Inflammatory macrophage treated with lipopolysaccharide for 1 hour (primary cell): ENCODE measurements around the gene CDHR1.

Experiments used
- DNase-seq, 2 donors: peaks; one replicate each; pipeline ENCODE4 v3.0.0-alpha.2; 2020 to 2022

The CDHR1 gene

DNA sequence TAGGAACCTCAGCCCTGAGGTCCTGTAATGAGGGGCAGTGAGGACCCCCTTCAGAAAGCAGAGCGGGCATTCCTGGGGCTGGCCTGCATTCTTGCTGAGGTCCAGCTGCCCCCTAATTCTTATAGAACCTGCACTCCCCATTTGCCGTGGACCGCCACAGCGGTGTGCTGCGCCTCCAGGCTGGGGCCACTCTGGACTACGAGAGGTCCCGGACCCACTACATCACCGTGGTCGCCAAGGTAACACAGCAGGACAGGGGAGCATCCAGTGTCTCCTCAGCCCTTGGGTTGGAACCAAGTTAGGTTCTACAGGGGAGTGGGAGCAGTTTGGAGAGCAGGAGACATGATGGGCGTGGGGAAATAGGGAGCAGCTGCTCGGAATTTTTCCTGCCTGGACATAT, 7.3 kb downstream of the CDHR1 start:
- no peak for DNase-seq

DNA sequence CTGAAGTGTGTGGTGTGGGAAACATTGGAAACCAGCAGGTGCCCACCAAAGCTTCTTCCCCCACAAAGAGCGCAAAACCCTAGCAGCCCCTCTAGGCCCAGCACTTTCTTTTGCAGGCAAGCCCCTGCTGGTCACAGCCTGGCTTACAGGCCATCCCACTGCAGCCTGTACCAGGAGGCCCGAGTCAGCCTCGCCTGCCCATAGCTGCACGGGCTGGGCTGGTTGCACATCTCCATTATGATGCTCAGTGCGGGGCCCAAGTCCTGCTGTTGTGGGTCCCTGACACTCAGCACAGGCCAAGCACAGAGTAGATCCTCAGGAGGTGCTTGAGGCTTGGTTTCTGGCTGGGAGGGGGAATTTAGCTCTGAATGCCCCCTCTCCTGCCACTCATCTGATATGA, 8.0 kb downstream of the CDHR1 start:
- no peak for DNase-seq

- DNase-seq, result no peak
Observed at GRCh38 chr10:84204122-84204521, 9.8 kb downstream of the CDHR1 start.

- DNase-seq, result no peak
Observed at GRCh38 chr10:84204610-84205009, 10.3 kb downstream of the CDHR1 start.

DNA sequence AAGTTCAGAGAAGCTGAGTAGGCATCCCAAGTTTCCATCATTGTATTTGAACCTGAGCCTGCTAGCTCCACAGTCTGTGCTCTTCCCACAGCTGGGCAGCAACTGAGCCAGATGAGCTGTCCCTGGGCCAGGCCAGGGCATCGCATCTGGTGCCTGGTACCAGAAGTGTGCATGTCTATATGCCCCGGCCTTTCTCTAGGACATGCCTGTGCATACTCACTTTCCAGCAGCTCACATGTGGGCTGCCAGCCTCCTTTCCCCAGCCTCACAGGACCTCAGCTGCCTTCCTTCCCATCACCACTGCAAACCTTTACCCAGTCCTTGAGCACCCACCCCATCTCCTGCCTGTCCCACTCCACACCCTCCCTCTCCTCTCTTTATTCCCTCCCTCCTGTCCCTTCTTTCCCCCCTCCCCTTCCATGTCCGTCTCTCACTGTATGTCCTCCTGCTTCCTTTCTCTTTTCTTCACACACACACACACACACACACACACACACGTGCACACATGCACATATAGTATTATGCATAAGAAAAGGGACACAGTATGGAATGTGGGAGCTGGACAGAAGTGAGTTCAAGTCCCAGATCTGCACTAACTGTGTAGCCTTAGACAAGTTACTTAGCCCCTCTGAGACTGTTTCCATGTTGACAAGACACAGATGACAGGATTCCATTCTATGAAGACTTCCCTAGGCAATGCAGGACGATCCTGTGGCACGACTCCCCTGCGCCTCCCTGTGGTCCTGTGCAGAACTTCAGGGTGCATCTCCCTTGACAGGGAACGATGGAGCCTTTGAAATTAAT, 10.9 kb downstream of the CDHR1 start:
- peak; percentile 30 to 80 for DNase-seq

- no peak for DNase-seq
Observed at GRCh38 chr10:84205853-84206525, 11.7 kb downstream of the CDHR1 start.

GRCh38 chr10:84208023-84208422, 13.7 kb downstream of the CDHR1 start:
- no peak for DNase-seq

GRCh38 chr10:84211566-84211965, 17.2 kb downstream of the CDHR1 start:
- no peak for DNase-seq

- no peak for DNase-seq
Observed at GRCh38 chr10:84212014-84212413, 17.7 kb downstream of the CDHR1 start.

GRCh38 chr10:84213076-84213475, 18.7 kb downstream of the CDHR1 start:
- no peak for DNase-seq

- no peak for DNase-seq
Observed at GRCh38 chr10:84214046-84214572, 19.8 kb downstream of the CDHR1 start.

- peak; percentile 9 to 55 for DNase-seq
Observed at GRCh38 chr10:84214612-84215235, 20.4 kb downstream of the CDHR1 start.

- DNase-seq, result no peak
Observed at GRCh38 chr10:84216834-84217233, 22.5 kb downstream of the CDHR1 start.

DNA sequence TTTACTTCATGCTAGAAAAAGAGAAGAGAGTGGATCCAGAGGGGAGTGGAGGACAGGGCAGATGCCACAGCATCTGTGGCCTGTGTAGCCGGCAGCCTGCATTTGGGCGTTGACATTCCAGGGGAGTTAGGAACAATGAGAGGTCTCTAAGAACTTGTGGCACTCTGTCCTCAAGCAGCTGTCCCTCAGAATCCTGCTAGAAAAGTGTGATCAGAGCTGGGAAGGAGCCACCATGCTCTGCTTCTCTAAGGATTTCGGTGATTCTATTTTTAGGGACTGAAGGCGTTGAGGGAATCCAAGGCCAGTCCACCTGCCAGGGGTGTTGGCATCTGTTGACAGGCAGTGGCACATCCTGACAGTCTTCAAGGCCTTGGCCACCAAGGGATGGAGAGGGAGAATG, 23.4 kb downstream of the CDHR1 start:
- DNase-seq, result no peak

DNA sequence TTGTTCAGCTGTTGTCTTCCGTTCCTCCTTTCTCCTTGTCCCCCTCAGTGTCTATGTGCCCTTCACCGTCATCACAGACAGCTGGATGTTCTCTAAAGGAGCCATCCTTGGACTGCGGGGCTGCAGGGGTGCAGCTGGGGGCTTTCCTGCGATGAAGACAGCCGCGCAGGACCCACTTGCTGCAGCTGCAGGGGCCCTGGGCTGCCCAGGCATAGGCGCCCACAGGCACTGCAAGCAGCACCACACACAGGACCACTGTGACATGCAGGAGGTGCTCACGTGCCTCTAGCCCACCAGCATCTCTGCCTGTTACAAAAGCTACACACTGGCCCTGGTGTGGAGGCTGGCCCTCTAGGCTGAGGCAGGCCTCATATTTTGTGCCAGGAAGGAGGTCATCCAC, 27.6 kb downstream of the CDHR1 start:
- DNase-seq, result no peak

DNA sequence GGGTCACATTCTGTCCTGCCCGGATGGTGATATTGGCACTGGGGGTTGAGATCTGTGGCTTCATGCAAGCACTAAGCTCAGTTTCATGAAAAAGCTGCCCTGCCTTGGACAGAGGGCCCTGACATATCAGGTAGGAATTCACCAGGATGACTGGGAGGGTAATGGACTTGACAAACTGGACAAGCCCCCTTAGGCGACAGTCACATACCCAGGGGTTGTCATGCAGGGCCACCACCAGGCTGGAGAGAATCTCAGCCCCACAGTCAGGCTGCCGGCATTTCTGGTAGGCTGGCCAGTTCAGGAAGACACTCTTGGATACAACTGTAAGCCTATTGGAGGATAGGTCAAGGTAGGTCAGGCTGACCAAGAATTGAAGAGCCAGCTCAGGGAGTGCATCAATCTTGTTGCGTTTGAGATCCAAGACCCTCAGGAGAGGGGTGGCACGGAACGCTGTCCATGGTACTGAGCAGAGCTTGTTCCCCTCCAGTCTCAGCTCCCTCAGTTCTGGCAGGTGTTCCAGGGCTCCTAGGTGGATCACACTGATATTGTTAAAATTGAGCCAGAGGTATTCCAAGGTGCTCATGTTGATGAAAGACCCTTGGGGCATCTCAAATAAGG, 30.2 kb downstream of the CDHR1 start:
- DNase-seq, result no peak

GRCh38 chr10:84225427-84226173, 31.3 kb downstream of the CDHR1 start, which contains the start of gene LRIT2:
Gene LRIT2, minus strand, starts transcription at chr10:84225544. Its CDS starts 24 bp downstream, at chr10:84225520.
- DNase-seq, result no peak

- no peak for DNase-seq
Observed at GRCh38 chr10:84226616-84227015, 32.3 kb downstream of the CDHR1 start.

- DNase-seq, result no peak
Observed at GRCh38 chr10:84227810-84228209, 33.5 kb downstream of the CDHR1 start.

DNA sequence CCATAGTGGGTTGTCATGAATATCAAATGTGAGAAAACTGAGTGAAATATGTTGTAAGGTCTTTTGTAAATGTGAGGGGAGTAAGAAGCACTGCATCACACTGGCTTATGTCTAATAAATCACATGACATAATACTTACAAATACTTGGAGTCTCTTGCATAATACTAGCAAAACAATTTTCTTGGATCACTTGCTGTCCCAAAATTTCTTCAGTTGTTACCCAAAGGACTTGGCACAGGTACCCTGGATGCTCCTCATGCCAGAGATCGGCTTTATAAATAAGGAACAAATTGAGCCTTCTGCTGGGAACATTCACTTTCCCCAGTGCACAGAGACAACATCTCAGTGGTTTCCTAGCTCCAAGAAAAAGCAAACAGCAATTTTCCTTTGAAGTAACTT, 36.0 kb downstream of the CDHR1 start:
- DNase-seq, result no peak

DNA sequence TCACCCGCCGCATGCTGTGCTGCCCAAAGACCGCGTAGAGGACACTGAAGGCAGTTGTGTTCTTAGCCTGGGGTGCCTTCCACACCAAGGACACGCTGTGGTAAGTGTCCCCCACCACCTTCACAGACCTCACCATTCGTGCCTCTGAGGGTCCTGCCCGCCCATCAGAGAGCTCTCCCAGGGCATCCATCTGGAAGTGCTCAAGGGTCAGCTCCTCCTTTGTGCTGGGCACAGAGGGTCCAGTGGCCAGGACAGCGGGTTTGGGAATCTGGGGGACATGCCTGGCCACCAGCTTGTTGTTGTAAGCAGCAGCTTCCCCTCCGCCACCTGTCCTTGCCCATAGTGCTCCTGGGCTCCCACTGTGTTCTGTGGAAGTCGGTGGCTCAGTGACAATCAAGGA, 38.0 kb downstream of the CDHR1 start:
- DNase-seq, result no peak

DNA sequence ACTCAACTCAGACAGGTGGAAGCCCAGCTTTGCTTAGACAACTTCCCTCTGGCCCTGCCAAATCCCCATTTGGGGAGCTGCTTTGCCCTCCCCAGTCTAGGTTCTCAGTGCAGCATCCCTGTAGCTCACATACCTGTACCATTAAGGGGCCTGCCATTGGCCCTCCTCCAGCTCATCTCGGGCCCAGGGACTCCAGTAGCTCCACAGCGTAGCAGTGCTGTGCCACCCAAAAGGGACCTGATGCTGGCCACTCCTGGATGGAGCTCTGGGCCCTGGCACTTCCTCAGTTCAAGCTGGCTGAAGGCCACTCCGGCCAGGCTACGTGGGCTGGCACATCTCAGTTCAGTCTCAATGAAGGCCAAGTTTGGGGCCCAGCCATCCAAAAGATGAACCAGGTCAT, 39.6 kb downstream of the CDHR1 start:
- DNase-seq, result no peak

DNA sequence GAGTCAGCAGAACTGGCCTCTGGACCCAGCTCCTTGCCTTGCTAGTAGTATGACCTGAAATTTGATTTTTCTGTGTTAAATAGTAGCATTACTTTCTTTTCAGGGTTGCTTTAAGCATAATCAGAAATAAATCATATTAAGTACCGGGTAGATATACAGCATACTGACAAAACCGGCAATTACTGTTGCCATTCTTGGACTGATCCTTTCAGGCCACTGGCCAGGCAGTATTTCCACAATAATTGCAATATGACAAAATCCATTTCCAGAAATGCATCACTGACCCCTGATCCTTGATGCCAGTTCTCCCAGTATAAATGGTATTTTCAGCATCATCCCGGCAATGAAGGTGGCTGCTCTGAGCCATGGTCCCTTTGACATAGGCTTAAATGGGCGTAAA, 40.1 kb downstream of the CDHR1 start:
- no peak for DNase-seq
